ENCODE data around the gene KLC1. TPM values are rescaled to one million over a fixed set of nuclear protein-coding genes. Genes with fewer than 3 reads are reported as not detected.

The KLC1 gene
- total RNA-seq, 6 experiments from 2014 or later, result 179 to 204 (median 189) TPM

GRCh38 chr14:103741876-103742275, 112.9 kb downstream of the KLC1 start:
- Mint-ChIP-seq H3K27me3 (ENCODE audit: insufficient read depth) (peaks cover 4% of the 10 kb centered on the region), H3K36me3 (ENCODE audit: low read depth) (peaks cover 5% of the 10 kb centered on the region; the same call in 1 of the 2 replicates), H3K27ac (peak overlapping the region; percentile 60; the same call in 1 of the 2 replicates), H3K4me1 (ENCODE audit: low read depth) (peaks cover 27% of the 10 kb centered on the region), H3K9me3 (no peaks in the 10 kb centered on the region), H3K4me3 (no peak overlapping the region)
- no peak for TF ChIP-seq CTCF (IDR thresholded peaks at IDR 0.05)
- no peak for DNase-seq

GRCh38 chr14:103742499-103743255, 113.7 kb downstream of the KLC1 start:
- peaks cover 5% of the 10 kb centered on the region; the same call in 1 of the 2 replicates for H3K36me3 Mint-ChIP-seq (ENCODE audit: low read depth)
- DNase-seq, result no peak
- H3K9me3 Mint-ChIP-seq, result no peaks in the 10 kb centered on the region
- no peak overlapping the region for H3K27ac Mint-ChIP-seq
- H3K4me1 Mint-ChIP-seq (ENCODE audit: low read depth), result peaks cover 29% of the 10 kb centered on the region
- no peak for TF ChIP-seq CTCF (IDR thresholded peaks at IDR 0.05)
- H3K27me3 Mint-ChIP-seq (ENCODE audit: insufficient read depth), result peaks cover 4% of the 10 kb centered on the region
- H3K4me3 Mint-ChIP-seq, result no peak overlapping the region

GRCh38 chr14:103743691-103744090, 114.7 kb downstream of the KLC1 start:
- H3K27ac Mint-ChIP-seq, result no peak overlapping the region

GRCh38 chr14:103744621-103745395, 115.8 kb downstream of the KLC1 start:
- no peak for TF ChIP-seq CTCF (IDR thresholded peaks at IDR 0.05)
- peaks cover 30% of the 10 kb centered on the region for H3K4me1 Mint-ChIP-seq (ENCODE audit: low read depth)
- no peak overlapping the region for H3K27ac Mint-ChIP-seq
- no peak overlapping the region for H3K4me3 Mint-ChIP-seq
- no peaks in the 10 kb centered on the region for H3K9me3 Mint-ChIP-seq
- no peak for DNase-seq
- peaks cover 2% of the 10 kb centered on the region; the same call in 1 of the 2 replicates for H3K36me3 Mint-ChIP-seq (ENCODE audit: low read depth)
- H3K27me3 Mint-ChIP-seq (ENCODE audit: insufficient read depth), result no peaks in the 10 kb centered on the region

More at GRCh38 chr14:103743691-103744090, 114.7 kb downstream of the KLC1 start:
- peaks cover 23% of the 10 kb centered on the region for H3K4me1 Mint-ChIP-seq (ENCODE audit: low read depth)
- 0 out of 2 replicates have a peak, but pooled peaks cover under 1% of the 10 kb centered on the region for H3K27me3 Mint-ChIP-seq (ENCODE audit: insufficient read depth)
- H3K9me3 Mint-ChIP-seq, result no peaks in the 10 kb centered on the region
- peaks cover 5% of the 10 kb centered on the region; the same call in 1 of the 2 replicates for H3K36me3 Mint-ChIP-seq (ENCODE audit: low read depth)
- DNase-seq, result no peak
- no peak overlapping the region for H3K4me3 Mint-ChIP-seq
- TF ChIP-seq CTCF (IDR thresholded peaks at IDR 0.05), result no peak

- no peak for DNase-seq
- H3K4me3 Mint-ChIP-seq, result no peak overlapping the region
- no peaks in the 10 kb centered on the region for H3K36me3 Mint-ChIP-seq (ENCODE audit: low read depth)
- TF ChIP-seq CTCF (IDR thresholded peaks at IDR 0.05), result no peak
- no peaks in the 10 kb centered on the region for H3K27me3 Mint-ChIP-seq (ENCODE audit: insufficient read depth)
- no peaks in the 10 kb centered on the region for H3K9me3 Mint-ChIP-seq
- peaks cover 30% of the 10 kb centered on the region for H3K4me1 Mint-ChIP-seq (ENCODE audit: low read depth)
- H3K27ac Mint-ChIP-seq, result no peak overlapping the region
Measured at GRCh38 chr14:103745424-103745823, 116.4 kb downstream of the KLC1 start.

All from HFFc6 (cell line).